ENCODE measurements around the gene TEX54.
"Not testable (repeated sequence)": the region's sequence is repeated elsewhere in the genome, so short reads cannot be mapped to it uniquely, and the experiment has no call there.

Gene TEX54

DNA sequence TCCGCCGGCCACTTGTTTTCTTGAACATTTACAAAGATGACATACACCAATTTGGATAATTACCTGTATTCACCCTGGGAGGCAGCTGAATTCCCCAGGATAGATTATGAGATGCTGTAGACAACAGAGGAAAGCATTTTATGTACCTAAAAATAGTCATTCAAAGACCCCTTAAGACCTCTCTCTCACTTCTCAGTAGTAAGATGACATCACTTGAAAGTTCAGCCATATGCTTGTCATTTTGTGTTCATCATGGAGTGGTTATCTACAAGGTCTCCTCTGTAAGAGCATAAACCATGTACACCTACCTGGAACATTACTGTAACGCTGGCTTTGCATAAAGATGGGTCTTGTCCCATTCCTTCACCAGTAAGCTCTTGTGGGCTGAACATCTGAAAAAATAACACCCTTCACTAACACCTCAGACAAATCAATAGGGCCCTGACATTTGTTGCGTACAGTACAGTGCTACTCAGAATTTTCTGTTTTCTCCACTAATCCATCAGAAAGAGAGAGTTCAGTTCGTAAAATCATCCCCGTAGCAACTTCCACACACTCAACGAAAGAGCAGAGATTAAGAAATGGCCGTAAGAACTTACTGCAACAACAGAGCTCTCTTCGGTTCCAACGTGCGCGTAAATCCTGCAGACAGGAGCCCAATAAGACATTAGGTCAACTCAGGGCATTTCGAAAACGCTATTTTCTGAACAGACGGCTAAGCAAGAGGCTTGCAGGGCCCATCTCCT is 22.4 kb upstream of the TEX54 start:
- DNase-seq: no peak

GRCh38 chr11:62854013-62854824 is 21.6 kb upstream of the TEX54 start:
- no peak for DNase-seq

- no peak for DNase-seq
Measured at GRCh38 chr11:62853279-62853965, 20.8 kb upstream of the TEX54 start.

GRCh38 chr11:62852523-62853188 is 20.0 kb upstream of the TEX54 start:
- DNase-seq: no peak

DNA sequence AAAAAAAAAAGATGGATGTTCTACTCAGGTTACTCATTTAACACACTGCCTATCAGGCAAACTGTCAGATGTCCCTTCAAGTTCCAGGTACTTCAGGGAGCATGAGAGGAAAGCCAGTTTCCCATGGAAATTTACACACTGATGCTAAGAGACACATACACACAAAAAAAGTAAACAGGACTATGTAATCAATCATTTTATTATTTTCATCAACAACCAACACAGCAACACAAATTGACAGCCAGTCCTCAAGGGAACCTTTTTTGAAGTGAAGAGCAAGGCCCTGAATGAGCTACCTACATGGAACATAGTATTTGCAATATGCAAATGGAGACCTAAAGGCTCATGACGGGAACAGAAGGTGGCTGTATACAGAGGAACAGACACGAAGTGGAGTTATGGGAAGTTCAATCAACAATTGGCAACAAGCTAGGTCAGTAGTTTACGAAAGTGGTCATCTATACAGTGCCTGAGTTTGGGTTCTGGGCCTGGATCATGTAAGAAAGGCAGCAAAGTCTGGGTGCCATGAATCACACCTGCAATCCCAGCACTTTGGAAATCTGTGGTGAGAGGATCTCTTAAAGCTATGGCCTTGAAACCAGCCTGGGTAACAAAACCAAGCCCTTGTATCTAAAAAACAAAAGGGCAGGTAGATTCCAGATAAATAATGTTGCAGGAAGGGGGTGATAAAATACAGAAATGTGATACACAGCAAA is 19.3 kb upstream of the TEX54 start:
- no peak for DNase-seq

- DNase-seq: peak; percentile 49
Measured at GRCh38 chr11:62850911-62851806, 18.5 kb upstream of the TEX54 start.

GRCh38 chr11:62847767-62848314 is 15.2 kb upstream of the TEX54 start:
- DNase-seq: no peak

DNA sequence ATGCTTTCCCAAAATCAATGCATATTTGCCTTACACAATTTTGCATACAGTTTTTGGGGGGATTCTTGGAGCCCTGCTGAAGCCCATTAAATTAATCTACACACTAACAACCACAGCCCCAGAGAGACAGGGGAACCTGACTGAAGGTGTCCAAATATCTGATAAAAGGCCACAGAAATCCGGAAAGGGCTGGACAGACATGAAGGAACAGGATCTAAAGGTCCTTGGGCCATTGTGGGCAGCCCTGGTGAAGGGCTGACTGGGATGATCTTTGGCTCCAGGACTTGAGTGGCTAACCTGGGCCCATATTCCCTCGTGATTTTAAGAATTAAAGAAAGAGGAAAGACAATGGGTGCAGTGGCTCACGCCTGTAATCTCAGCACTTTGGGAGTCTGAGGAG is 13.5 kb upstream of the TEX54 start:
- DNase-seq: no peak

- DNase-seq: no peak
Measured at GRCh38 chr11:62844154-62844553, 11.5 kb upstream of the TEX54 start.

DNA sequence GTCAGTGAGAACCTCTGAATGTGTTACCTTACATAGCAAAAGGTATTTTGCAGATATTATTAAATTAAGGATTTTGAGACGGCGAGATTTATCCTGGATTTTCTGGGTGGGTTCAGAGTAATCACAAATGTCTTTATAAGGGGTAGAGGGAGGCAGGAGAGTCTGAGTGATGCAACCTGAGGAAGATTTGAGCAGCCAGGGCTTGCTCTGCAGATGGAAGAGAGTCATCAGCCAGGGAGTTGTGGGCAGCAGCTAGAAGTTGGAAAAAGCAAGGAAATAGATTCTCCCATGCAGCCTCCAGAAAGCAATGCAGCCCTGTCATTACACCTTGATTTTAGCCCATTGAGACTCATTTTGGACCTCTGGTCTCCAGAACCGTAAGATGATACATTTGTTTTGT is 10.8 kb upstream of the TEX54 start:
- no peak for DNase-seq

DNA sequence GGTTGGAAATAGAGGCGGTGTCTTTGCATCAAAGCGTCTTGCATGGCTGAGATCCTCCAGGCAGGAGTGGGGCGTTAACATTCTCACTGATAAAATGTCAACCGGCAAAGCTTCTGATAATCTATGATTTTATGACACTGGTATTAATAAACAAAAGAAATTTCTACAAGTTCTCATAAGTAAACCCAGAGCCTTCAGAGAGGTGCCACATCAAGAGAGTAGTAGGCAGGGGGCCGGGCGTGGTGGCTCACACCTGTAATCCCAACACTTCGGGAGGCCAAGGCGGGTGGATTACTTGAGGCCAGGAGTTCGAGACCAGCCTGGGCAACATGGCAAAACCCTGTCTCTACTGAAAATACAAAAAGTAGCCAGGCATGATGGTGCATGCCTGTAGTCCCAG is 10.2 kb upstream of the TEX54 start:
- DNase-seq: not testable (repeated sequence)

- DNase-seq: peak; percentile 52
Measured at GRCh38 chr11:62842171-62842741, 9.6 kb upstream of the TEX54 start.

DNA sequence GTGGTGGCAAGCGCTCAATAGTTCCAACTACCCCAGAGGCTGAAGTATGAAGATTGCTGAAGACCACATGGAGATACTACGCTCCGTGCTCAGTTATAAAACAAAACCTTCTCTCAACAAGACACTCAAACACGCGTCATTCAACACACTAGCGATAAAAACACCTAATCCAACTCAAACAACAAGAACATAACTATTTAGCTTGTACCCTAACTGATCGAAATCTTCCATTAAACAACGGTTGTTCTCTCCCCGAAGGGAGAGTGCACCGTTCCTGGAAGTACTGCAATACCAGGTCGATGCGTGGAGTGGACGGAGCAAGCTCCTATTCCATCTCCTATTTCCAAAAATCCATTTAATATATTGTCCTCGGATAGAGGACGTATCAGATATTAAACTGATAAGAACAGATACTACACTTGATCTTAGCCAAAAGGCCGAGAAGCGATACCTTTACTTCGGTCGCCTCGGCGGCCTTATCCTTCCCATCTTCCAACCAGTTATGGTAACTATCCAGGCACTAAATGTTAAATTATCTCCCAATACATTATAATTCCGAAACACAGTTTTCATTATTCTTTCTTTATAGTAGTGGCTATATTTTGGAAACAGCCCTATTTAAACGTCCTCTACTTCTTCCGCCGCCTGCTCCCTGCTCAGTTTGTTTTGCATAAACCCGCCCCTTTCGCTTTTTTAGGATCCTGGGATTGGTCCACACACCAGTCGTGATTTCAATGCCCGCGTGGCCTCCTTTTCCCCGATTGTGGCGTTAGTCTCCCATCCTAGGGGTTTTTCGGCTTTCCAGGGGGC is 8.9 kb upstream of the TEX54 start:
- peak; percentile 88 for DNase-seq

DNA sequence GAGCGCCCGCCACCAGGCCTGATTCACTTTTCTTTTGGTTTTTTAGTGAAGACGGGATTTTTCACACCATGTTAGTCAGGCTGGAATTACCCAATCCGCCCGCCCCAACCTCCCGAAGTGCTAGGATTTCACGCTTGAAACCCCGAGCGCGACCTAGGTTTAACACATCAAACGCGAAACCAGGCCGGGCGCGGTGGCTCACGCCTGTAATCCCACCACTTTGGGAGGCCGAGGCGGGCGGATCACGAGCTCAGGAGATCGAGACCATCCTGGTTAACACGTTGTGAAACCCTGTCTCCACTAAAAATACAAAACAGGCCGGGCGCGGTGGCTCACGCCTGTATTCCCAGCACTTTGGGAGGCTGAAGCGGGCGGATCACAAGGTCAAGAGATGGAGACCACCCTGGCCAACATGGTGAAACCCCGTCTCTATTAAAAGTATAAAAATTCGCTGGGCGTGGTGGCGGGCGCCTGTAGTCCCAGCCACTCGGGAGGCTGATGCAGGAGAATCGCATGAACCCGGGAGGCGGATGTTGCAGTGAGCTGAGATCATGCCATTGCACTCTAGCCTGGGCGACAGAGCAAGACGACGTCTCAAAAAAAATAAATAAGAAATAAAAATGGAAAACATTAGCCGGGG is 8.2 kb upstream of the TEX54 start:
- DNase-seq: peak; percentile 90

GRCh38 chr11:62839050-62839945 is 6.7 kb upstream of the TEX54 start, which contains the start of gene WDR74:
Gene WDR74, minus strand, starts transcription at chr11:62839590. Its CDS starts 20 bp downstream, at chr11:62839570.
- DNase-seq: peak; percentile 92

DNA sequence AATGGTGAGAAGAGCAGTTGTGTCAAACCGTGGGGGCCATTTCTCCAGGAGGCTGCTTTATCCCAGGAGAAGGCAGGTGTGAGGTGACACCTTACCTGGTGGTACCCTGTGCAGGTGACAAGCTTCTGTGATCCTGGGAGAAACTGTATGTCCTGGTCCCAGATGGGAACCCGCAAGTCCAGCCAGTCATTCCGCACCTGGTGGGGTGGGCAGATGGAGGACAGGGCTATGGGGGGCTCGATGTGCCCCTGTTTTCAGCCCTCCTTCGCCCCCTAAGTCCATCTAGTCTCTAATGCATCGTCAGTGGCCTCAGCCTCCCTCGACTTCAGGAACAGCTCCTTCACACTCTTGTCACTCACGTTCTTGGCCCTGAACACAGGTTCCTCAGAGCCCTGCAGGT is 2.7 kb upstream of the TEX54 start:
- DNase-seq: no peak

DNA sequence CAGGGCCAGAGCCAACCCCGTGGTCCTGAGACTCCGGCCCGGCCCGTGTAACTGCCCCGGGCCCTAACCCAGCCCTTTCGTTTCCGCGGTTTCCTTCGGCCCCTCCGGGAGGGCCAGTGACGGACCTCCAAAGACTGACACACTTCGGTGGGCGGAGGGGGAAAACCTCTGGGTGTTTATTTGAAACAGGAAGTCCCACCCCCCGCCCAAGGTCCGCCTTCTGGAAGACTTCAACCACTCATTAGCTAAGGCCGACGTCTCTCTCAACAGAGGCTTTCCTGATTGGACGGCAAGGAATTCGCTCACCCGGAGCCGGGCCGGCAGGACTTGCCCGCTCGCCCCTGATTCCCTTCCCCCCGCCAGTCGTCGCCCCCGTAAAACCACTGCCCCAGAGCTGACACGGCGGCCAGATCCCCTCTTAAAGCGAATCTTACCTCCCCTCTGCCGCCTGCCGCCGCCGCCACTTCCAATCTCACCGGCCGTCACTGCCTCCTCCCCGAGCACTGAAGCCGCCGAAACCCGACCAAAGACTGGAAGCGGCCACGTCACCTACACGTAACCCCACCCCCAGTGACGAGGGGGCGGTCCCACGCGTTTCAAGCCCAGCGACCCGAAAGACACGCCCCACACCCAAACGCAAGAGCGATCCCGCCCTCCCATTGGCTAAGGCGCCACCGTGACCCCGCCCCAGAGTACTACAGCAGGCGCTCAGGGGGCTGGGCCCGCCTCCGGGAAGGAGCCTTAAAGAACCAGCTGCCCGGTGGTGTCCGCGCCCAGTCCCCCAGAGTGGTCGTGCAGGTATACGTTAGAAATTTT is 913 bp downstream of the TEX54 start, which contains the start of gene STX5:
Gene STX5 (minus strand): TSS at position 532 of the 816 bp plus-strand sequence. CDS start 808 bp downstream, outside the sequence.
- peak; percentile 99 for DNase-seq
